Adrenal gland (tissue), 12 donors: ENCODE data around the gene ZNF578. TPM values are rescaled to one million over a fixed set of nuclear protein-coding genes. Genes with fewer than 3 reads are reported as not detected.
"Not testable (repeated sequence)": the region's sequence is repeated elsewhere in the genome, so short reads cannot be mapped to it uniquely, and the experiment has no call there.

Experiments
- DNase-seq, 7 donors: peaks; one replicate each; pipeline ENCODE4 v3.0.0-alpha.2; 2019 to 2020
- H3K27ac ChIP-seq, 5 donors: fragments of 200-600 bp; sonication (generic) in 4 of 5; 1 replicate in 3 of 5; 2 replicates in 2 of 5; pipeline versions ENCODE4 v1.5.1 to v1.8.0; 2016 to 2020; ENCODE audit warnings: mild to moderate bottlenecking in 1 of 5
- H3K27me3 ChIP-seq: fragments of 200-600 bp; 2 replicates; pipeline ENCODE4 v1.8.0; 2021
- H3K36me3 ChIP-seq, 2 donors: fragments of 200-600 bp; replicated peaks in 1 of 2; 1 replicate in 1 of 2; 2 replicates in 1 of 2; pipeline versions ENCODE4 v1.5.1 to v1.8.0; 2018 to 2022
- H3K4me1 ChIP-seq, 2 donors: fragments of 200-600 bp; replicated peaks in 1 of 2; 1 replicate in 1 of 2; 2 replicates in 1 of 2; pipeline versions ENCODE4 v1.5.1 to v1.8.0; 2018 to 2021
- H3K4me3 ChIP-seq, 4 donors: fragments of 200-600 bp; sonication (generic) in 3 of 4; one replicate each; pipeline ENCODE4 v1.5.1; 2016 to 2018
- H3K9me3 ChIP-seq, 3 donors: fragments of 200-600 bp; sonication (generic) in 1 of 3; replicated peaks in 1 of 3; 1 replicate in 2 of 3; 2 replicates in 1 of 3; pipeline versions ENCODE4 v1.5.1 to v1.8.0; 2016 to 2021
- POLR2A ChIP-seq, 2 donors: fragments of 450-650 bp; IDR thresholded peaks; one replicate each; pipeline ENCODE4 v1.6.1; 2017; ENCODE audit warnings: antibody characterized with exemption in 2 of 2, mild to moderate bottlenecking in 2 of 2, moderate library complexity in 1 of 2
- WGBS, 4 donors: extraction: QIAGEN DNeasy Blood & Tissue Kit in 2 of 4; methylation state at CpG; one replicate each; pipeline versions ENCODE4 v1.1.5 to v1.1.7; 2013 to 2017; 5-methylcytosine and 5-hydroxymethylcytosine counted together
- intact Hi-C, 2 donors: fragments of 100-400 bp; cut with DNase I; formaldehyde crosslinking; loops; one replicate each; pipeline versions ENCODE4 v1.14.1 to v1.15.0; 2022 to 2023
- polyA plus RNA-seq, 3 donors: library from polyadenylated mRNA; stranded (reverse); fragments of 200-250 nt in 2 of 3; fragments of 350-450 nt in 1 of 3; fragmentation: Illumina TruSeq in 1 of 3; extraction: RNeasy Lipid Tissue Mini Kit (QIAGEN cat#74804) in 1 of 3; gene quantifications; one replicate each; pipeline ENCODE4 v1.2.3, GENCODE V29; 2013 to 2014
- total RNA-seq, 9 donors: library from RNA; depleted of rRNA in 4 of 9; stranded (reverse); fragments of >200 nt in 4 of 9; fragments of 120-200 nt in 1 of 9; fragmentation: NEBNext Ultra II Directional in 1 of 9; extraction: Animal tissue kit (Norgen Biotek cat#: 25700) in 1 of 9; gene quantifications; one replicate each; pipeline versions ENCODE4 v1.1.0 to v1.2.4, GENCODE V29; 2013 to 2023
- TF ChIP-seq, protein P1 (sequence below), 6 experiments: fragments of 450-650 bp in 4 of 6; fragments of 200-600 bp in 2 of 6; sonication (generic) in 1 of 6; IDR thresholded peaks; 1 replicate in 5 of 6; 2 replicates in 1 of 6; pipeline versions ENCODE4 v1.5.1 to v1.8.0; 2016 to 2021; ENCODE audit warnings: antibody characterized with exemption in 6 of 6, mild to moderate bottlenecking in 2 of 6, moderate library complexity in 1 of 6
- donor health status: healthy with polysubstance abuse.
- donor health status: Bipolar disorder and iron deficiency.
- donor health status: DM: yes; HTN: yes; CAD: no.
- donor health status: DM: no; HTN: no; CAD: no.
- donor health status: DM: no; HTN: no; CAD: no.
- donor health status: DM: yes; HTN: yes; CAD: no.

ZNF578 gene
- total and polyA plus RNA-seq, 12 donors, result 0.09 to 5.3 (median 1.1) TPM

DNA sequence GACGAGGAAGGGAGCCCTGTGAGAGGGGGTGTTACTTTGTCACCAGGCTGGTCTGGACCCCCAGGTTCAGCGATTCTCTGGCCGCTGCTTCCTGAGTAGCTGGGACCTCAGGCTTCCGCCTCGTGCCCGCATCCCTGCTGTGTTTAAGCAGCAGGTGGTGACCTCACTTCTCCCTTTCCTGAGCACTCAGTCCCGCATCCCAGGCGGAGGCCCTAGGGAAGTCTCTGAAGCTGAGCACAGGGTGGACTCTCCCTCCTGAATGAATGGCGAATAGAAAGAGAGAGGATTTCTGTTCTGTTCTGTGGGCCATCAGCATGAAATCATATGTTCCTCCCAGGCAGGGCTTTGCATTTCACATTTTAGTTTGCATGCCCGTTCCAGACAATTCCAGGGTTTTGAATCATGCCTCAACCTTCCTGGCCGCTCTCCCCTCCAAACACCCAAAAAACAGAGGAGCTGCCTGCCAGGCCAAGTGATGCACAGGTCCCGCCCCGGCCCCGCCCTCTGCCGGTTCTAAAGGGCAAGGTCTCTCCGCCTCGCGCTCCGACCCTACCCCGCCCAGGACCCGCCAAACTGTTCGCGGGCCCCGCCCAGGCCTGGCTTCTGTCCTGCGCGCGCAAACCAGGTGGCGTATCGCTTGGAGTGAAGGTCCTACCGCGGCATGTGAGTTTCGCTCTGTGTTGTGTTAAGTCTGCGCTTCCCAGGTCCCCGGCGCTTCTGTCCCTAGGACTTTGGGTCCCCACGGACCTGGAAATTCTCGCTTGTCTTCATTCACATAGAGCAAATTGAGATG, 39.0 kb downstream of the ZNF578 start:
- no peak for TF ChIP-seq POLR2A (IDR thresholded peaks at IDR 0.05)
- TF ChIP-seq, protein P1, sequence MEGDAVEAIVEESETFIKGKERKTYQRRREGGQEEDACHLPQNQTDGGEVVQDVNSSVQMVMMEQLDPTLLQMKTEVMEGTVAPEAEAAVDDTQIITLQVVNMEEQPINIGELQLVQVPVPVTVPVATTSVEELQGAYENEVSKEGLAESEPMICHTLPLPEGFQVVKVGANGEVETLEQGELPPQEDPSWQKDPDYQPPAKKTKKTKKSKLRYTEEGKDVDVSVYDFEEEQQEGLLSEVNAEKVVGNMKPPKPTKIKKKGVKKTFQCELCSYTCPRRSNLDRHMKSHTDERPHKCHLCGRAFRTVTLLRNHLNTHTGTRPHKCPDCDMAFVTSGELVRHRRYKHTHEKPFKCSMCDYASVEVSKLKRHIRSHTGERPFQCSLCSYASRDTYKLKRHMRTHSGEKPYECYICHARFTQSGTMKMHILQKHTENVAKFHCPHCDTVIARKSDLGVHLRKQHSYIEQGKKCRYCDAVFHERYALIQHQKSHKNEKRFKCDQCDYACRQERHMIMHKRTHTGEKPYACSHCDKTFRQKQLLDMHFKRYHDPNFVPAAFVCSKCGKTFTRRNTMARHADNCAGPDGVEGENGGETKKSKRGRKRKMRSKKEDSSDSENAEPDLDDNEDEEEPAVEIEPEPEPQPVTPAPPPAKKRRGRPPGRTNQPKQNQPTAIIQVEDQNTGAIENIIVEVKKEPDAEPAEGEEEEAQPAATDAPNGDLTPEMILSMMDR (IDR thresholded peaks at IDR 0.05), result no peak
- no peak for DNase-seq
- WGBS, 4 donors, result 28 to 47% (median 37%) methylated on average over 16 to 37 of the region's 37 CpGs
- Histone ChIP-seq H3K27ac (no peak overlapping the region), H3K4me1 (no peaks in the 10 kb centered on the region), H3K9me3 (no peaks in the 10 kb centered on the region), H3K4me3 (peak overlapping the region in 1 of 4 donors; percentile 11), H3K36me3 (no peaks in the 10 kb centered on the region), H3K27me3 (no peaks in the 10 kb centered on the region)
- intact Hi-C loops, result no loop called here

DNA sequence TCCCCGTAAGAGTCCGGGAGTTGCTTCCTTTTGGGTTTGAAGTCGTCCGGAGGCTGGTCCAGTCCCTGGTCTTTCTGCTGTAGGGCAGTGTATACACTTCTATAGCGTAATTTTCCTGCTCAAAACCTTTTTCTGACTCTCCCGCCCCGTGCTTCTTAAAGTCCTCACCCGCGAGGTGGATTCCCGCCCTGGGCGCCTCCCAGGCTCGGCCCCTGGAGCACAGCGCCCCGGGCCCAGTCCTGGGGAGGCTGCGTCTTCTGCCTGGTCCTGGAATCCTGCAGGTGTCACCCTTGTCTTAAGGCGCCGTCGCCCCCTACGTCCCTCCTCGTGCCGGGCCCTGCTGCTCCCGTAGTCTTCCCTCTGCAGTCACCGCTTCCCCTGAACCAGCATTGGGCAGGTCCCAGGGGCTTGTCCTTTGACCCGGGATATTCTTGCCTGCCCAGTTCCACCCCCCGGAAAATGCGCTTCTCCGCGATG, 39.7 kb downstream of the ZNF578 start:
- intact Hi-C loops, result no loop called here
- Histone ChIP-seq H3K4me1 (no peaks in the 10 kb centered on the region), H3K27ac (no peak overlapping the region), H3K9me3 (no peaks in the 10 kb centered on the region), H3K27me3 (no peaks in the 10 kb centered on the region), H3K36me3 (no peaks in the 10 kb centered on the region), H3K4me3 (peak overlapping the region in 1 of 4 donors; percentile 11)
- WGBS, 4 donors, result 12 to 17% (median 14%) methylated on average over 16 to 28 of the region's 28 CpGs
- TF ChIP-seq, protein P1 (IDR thresholded peaks at IDR 0.05), result no peak
- TF ChIP-seq POLR2A (IDR thresholded peaks at IDR 0.05), result no peak
- no peak for DNase-seq

DNA sequence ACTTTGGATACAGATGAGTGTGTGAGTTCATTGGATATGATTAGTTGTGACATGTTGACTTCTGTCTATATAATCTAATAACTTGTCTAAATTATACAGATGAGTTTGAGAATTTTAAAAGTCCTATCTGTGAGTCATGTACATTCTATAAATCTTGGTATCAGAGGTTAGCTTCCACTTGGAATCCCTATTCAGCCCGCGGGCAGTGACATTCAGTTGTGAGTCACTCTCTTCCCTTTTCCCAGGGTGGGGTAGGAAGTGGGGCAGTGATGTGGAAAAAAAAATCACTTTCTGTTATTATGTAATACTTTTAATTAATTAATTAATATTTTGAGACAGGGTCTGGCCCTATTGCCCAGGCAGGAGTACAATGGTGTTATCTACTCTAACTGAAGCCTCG, 41.2 kb downstream of the ZNF578 start:
- WGBS, 4 donors, result 84 to 93% (median 88%) methylated on average over 3 of the region's 3 CpGs
- H3K4me1 ChIP-seq, result no peaks in the 10 kb centered on the region
- no peak overlapping the region for H3K27ac ChIP-seq
- H3K9me3 ChIP-seq, result no peaks in the 10 kb centered on the region
- TF ChIP-seq, protein P1 (IDR thresholded peaks at IDR 0.05), result no peak
- no peak for TF ChIP-seq POLR2A (IDR thresholded peaks at IDR 0.05)
- H3K27me3 ChIP-seq, result no peaks in the 10 kb centered on the region
- no peak overlapping the region for H3K4me3 ChIP-seq
- no peak for DNase-seq
- no peaks in the 10 kb centered on the region for H3K36me3 ChIP-seq
- intact Hi-C loops, result no loop called here

DNA sequence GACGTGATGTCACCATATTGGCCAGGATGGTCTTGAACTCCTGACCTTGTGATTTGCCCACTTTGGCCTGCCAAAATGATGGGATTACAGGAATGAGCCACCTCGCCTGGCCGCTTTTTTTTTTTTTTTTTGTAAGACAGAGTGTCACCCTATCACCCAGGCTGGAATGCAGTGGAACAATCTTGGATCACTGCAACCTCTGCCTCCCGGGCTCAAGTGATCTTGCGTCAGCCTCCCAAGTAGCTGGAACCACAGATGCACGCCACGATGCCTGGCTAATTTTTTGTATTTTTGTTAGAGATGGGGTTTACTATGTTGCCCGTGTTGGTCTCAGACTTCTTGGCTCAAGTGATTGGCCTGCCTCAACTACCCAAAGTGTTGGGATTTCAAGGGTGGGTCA, 45.2 kb downstream of the ZNF578 start:
- 91 to 99% (median 94%) methylated on average over 8 of the region's 8 CpGs for WGBS, 4 donors
- no peaks in the 10 kb centered on the region for H3K9me3 ChIP-seq
- H3K4me1 ChIP-seq, result no peaks in the 10 kb centered on the region
- H3K27me3 ChIP-seq, result no peaks in the 10 kb centered on the region
- no peaks in the 10 kb centered on the region for H3K36me3 ChIP-seq
- intact Hi-C loops, result no loop called here
- no peak for DNase-seq
- H3K4me3 ChIP-seq, result no peak overlapping the region
- TF ChIP-seq POLR2A (IDR thresholded peaks at IDR 0.05), result no peak
- TF ChIP-seq, protein P1 (IDR thresholded peaks at IDR 0.05), result no peak
- no peak overlapping the region for H3K27ac ChIP-seq

DNA sequence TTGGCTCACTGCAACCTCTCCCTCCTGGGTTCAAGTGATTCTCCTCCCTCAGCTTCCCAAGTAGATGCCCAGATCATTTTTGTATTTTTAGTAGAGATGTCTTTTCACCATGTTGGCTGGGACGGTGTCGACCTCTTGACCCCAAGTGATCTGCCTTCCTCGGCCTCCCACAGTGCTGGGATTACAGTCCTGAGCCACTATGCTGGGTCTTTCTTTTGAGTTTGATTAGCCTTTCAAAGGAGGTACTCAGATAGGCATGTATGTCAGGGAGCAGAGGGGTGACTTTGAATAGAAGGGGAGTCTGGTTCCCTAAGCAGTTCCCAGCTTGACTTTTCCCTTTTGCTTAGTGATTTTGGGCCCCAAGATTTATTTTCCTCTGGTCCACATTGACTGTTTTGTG, 47.1 kb downstream of the ZNF578 start:
- H3K9me3 ChIP-seq, H3K36me3 ChIP-seq, H3K4me1 ChIP-seq, H3K4me3 ChIP-seq, H3K27me3 ChIP-seq, intact Hi-C loops, H3K27ac ChIP-seq, DNase-seq: not testable (repeated sequence)
- WGBS, 4 donors, result 14 to 41% (median 34%) methylated on average over 3 of the region's 3 CpGs

DNA sequence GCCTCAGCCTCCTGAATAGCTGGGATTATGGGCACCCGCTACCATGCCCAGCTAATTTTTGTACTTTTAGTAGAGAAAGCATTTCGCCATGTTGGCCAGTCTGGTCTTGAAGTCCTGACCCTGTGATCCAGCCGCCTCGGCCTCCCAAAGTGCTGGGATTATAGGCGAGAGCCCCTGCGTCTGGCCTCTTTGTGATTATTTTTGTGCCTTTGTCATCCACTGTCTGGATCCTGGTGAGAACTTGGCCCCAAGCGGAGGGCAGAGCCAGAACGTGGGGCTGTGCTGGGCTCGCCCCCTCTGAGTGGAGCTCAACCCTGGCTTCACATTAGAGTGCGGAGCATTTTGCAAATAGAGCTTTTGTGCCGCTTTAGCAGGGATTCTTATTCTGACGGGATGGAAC, 47.6 kb downstream of the ZNF578 start:
- DNase-seq, H3K27ac ChIP-seq, H3K4me3 ChIP-seq, H3K9me3 ChIP-seq, H3K4me1 ChIP-seq, H3K36me3 ChIP-seq, intact Hi-C loops, H3K27me3 ChIP-seq: not testable (repeated sequence)
- 71 to 96% (median 83%) methylated on average over 4 to 12 of the region's 12 CpGs for WGBS, 4 donors
